Measurements from ENCODE around the gene ABHD6.

GRCh38 chr3:58307639-58308215 is 70.1 kb downstream of the ABHD6 start:
- TF ChIP-seq POLR2A (IDR thresholded peaks at IDR 0.05) = no peak
- TF ChIP-seq, protein P1, sequence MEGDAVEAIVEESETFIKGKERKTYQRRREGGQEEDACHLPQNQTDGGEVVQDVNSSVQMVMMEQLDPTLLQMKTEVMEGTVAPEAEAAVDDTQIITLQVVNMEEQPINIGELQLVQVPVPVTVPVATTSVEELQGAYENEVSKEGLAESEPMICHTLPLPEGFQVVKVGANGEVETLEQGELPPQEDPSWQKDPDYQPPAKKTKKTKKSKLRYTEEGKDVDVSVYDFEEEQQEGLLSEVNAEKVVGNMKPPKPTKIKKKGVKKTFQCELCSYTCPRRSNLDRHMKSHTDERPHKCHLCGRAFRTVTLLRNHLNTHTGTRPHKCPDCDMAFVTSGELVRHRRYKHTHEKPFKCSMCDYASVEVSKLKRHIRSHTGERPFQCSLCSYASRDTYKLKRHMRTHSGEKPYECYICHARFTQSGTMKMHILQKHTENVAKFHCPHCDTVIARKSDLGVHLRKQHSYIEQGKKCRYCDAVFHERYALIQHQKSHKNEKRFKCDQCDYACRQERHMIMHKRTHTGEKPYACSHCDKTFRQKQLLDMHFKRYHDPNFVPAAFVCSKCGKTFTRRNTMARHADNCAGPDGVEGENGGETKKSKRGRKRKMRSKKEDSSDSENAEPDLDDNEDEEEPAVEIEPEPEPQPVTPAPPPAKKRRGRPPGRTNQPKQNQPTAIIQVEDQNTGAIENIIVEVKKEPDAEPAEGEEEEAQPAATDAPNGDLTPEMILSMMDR (IDR thresholded peaks at IDR 0.05) = peak; percentile 14 to 64 (median 42)
